ENCODE results near the gene RTTN.
A peak's percentile ranks its signal among the peaks of the same experiment; 100 is the strongest.

Gene RTTN

GRCh38 chr18:70074116-70074515 lies 131.4 kb downstream of the RTTN start:
- DNase-seq, result no peak

GRCh38 chr18:70073432-70073831 lies 132.1 kb downstream of the RTTN start:
- no peak for DNase-seq

DNA sequence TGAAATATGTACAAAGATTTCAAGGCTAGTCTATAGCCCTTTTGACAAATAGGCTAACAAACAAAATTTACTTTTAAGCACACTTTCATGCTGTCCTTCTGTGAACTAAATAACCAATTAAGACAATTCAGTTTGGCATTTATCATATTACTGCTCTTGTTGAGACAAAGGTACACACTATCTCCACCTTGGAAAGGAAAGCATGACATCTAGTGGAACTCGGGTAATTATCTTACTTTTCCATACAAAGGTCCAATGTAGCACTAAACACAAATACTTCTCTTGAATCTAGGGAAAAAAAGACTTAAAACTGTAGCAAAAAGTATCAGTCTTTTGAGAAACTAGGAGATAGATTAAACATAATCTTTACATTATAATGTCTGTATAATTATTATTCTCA lies 132.8 kb downstream of the RTTN start:
- peak; percentile 9 for DNase-seq

DNA sequence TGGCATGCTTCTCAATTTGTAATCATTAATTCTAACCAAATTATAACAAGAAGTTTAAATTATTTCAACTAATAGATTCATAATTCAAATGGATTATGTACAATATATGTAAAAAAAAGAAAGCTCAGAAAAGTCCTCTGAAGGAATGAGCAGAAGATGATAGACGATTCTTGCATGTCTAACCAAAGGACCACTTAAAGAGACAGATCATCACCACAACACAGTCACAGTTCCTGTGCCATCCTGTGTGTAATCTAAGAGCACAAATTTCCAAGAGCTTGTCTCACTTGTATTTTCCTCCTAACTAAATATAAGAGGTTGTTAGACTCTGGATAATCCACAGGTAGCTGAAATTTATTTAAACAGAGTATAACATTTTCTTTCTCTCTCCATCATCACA lies 135.5 kb downstream of the RTTN start:
- no peak for DNase-seq

- DNase-seq, result no peak
Observed at GRCh38 chr18:70069382-70069781, 136.1 kb downstream of the RTTN start.

DNA sequence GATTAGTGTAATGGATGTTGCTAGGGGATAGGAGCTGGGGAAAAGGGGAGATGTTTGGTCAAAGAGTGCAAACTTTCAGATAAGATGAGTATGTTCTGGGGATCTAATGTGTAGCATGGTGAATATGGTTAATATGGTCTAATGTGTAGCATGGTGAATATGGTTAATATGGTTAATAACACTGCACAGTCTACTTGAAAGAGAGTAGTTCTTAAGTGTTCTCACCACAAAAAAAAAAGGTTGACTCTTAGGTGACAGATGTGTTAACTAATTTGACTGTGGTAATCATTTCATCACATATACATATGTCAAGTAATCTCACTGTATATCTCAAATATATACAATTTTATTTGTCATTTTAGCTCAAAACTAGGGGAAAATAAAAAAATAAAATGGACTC lies 136.5 kb downstream of the RTTN start:
- no peak for DNase-seq

DNA sequence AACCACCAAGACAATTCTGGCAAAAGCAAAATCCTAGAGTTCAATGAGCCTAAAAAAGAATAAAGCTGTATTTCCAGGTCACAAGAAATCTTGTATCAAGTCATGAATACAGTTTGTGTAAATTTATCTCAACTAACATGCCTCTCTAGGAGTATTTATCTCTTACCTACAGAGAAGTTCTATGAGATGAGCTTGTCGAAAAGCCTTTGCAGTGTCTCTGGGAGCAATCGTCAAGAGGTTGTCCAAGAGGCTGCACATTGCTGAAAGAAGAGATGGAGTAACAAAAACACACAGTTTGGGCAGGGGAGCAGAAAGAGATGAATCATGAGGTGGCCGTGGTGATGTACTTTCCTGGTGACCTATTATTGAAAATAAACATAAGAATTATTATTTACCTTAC lies 145.8 kb downstream of the RTTN start:
- no peak for DNase-seq

GRCh38 chr18:70058916-70059315 lies 146.6 kb downstream of the RTTN start:
- no peak for DNase-seq

GRCh38 chr18:70047931-70048603 lies 157.4 kb downstream of the RTTN start:
- no peak for DNase-seq

DNA sequence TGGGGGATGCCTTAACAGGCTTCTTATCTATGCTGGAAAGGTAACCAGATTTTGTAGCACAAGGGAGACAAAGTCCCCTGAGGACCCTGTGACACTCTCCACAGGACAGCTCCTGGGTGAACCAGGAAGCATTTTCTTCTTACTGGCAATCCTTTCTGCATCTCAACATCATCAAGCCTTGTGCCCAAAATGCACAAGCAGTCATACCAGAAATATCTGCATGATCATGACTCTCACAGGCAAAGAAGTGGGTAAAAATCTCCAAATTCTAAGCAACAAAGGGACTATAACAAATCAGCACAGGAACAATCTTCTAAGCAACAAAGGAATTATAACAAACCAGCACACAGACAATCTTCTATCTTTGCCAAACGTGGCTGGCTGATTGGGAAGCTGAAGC lies 158.7 kb downstream of the RTTN start:
- no peak for DNase-seq

GRCh38 chr18:70046207-70046606 lies 159.3 kb downstream of the RTTN start:
- no peak for DNase-seq

DNA sequence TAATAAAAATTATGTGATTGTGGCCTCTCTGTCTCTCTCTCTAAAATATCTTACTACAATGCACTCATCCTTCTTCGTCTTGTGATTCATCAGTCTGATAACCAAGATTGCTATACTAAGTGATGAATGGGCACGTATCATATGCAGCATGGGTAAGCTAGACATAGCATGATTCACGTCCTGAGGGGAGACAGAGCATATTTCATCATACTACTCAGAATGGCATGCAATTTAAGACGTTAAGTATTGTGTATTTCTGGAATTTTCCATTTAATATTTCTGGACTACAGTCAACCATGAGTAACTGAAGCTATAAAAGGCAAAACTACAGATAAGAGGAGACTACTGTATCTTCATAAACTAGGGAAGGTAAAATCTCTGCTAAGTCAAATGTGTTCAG lies 160.9 kb downstream of the RTTN start:
- no peak for DNase-seq

DNA sequence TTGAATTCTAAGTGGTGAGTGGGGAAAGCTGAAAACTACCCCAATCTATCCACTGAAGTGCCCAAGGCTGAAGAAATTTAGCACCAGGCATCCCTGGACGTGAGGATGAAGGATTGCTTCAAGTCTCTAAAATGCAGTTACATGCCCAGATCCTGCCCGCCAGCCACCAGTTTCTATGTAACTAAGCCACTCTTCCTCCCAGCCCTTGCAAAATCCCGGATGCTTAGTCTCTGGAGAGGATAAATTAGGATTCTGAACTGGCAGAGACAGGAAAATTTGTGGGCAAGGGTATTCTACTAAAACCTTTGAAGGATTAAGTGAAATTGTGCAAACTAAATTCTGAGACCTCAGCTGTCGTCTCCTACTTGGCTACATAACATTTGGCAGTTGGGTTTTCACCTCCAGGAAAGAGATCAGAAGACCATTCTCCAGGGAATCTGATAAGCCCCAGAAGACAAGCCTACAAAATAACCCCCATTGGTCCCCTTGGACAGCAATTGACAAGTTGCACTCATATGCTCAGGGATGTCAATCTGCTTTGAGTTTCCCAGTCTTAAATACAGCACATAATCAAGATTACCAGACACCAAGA lies 163.9 kb downstream of the RTTN start:
- no peak for DNase-seq

GRCh38 chr18:70039186-70039585 lies 166.3 kb downstream of the RTTN start:
- DNase-seq, result no peak

- no peak for DNase-seq
Observed at GRCh38 chr18:70037431-70038061, 167.9 kb downstream of the RTTN start.

- DNase-seq, result no peak
Observed at GRCh38 chr18:70036771-70037347, 168.6 kb downstream of the RTTN start.

DNA sequence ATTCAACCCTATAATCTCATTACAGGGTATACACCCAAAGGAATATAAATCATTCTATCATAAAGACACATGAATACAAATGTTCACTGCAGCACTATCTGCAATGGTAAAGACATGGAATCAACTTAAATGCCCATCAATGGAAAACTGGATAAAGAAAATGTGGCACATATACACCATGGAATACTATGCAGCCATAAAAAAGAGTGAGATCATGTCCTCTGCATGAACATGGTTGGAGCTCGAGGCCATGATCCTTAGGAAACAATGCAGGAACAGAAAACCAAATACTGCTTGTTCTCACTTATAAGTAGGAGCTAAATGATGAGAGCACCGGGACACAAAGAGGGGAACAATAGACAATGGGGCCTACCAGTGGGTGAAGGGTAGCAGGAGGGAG lies 169.3 kb downstream of the RTTN start:
- no peak for DNase-seq

DNA sequence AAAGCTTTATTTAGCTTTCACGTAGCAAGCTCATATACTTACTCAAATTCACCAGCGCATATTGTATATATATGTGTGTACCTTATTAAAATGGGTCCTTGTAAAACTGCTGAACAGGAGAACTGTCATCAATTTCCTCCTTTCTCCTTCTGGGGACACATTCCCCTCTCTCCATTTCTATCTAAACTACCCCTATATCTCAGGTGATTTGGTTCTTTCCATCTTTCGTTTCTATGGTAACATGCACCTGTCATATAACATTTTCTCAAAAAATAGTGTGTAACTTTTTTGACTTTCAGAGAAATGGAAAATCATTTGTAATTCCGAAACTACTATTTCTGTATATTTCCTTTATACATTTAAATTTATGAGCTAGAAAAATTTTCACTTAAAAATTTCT lies 174.3 kb downstream of the RTTN start:
- DNase-seq, result no peak

GRCh38 chr18:70030728-70031127 lies 174.8 kb downstream of the RTTN start:
- no peak for DNase-seq

DNA sequence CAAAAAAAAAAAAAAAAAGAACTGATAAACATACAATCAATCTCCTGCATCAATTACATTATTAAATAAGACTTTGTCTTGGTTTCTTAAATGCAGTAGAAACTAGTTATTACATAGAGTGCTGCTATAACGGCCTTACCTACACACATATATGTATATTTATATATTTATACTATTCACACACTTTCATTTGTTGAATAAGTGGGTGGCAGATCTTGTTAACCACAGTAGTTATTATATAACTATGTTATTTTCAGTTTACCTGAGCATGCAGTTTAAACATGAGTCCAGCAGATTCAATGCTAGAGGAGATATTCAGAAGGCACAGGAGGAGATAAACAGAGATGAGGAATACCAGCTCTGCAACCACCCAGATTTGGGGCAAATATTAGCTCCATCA lies 176.3 kb downstream of the RTTN start:
- no peak for DNase-seq

- DNase-seq, result no peak
Observed at GRCh38 chr18:70028734-70029133, 176.8 kb downstream of the RTTN start.

- no peak for DNase-seq
Observed at GRCh38 chr18:70028084-70028483, 177.4 kb downstream of the RTTN start.

DNA sequence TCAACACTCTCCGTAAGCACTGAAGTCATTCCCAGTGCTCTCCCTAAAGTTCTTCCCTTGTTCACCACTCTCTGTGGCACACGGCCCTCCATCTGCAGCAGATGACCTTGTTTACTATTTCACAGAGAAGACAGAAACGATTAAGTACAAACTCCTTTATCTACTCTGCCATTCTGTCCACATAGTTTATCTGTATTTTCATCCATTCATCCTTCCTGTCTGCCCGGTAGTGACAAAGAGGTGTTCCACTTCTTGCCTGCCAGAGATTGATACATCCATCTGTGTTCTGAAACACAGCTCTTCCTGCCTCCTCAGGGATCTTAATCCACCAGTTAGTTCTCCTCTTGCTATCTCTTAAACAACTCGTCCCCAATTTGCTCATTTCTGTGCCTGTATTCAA lies 179.9 kb downstream of the RTTN start:
- no peak for DNase-seq

- DNase-seq, result no peak
Observed at GRCh38 chr18:70024829-70025228, 180.7 kb downstream of the RTTN start.
